Stimulated activated CD4-positive, alpha-beta T cell treated with anti-CD3 and anti-CD28 coated beads, Interleukin-15, amount 100 ng/mL, for 48 hours (primary cell): ENCODE results near the gene KRT34.

Experiments used
- DNase-seq, 2 donors: peaks; one replicate each; pipeline ENCODE4 v3.0.0-alpha.2; 2020; ENCODE audit warnings: low read depth in 2 of 2

Gene KRT34

GRCh38 chr17:41333836-41334235, 48.3 kb downstream of the KRT34 start:
- no peak for DNase-seq

GRCh38 chr17:41333098-41333497, 49.0 kb downstream of the KRT34 start:
- no peak for DNase-seq

- DNase-seq: no peak
Measured at GRCh38 chr17:41332239-41332638, 49.9 kb downstream of the KRT34 start.

GRCh38 chr17:41331606-41332005, 50.5 kb downstream of the KRT34 start:
- DNase-seq: no peak

- no peak for DNase-seq
Measured at GRCh38 chr17:41329279-41329948, 52.7 kb downstream of the KRT34 start.

- no peak for DNase-seq
Measured at GRCh38 chr17:41328207-41328606, 53.9 kb downstream of the KRT34 start.
